ENCODE results near the gene ARFIP1. TPM values are rescaled to one million over a fixed set of nuclear protein-coding genes. Genes with fewer than 3 reads are reported as not detected.
"Not testable (repeated sequence)": the region's sequence is repeated elsewhere in the genome, so short reads cannot be mapped to it uniquely, and the experiment has no call there.

ARFIP1 gene
- total RNA-seq, 3 donors from 2014 or later (not counting 1 experiment from before 2014, with no cell fraction given) = 13.7 to 20.6 (median 14.6) TPM

DNA sequence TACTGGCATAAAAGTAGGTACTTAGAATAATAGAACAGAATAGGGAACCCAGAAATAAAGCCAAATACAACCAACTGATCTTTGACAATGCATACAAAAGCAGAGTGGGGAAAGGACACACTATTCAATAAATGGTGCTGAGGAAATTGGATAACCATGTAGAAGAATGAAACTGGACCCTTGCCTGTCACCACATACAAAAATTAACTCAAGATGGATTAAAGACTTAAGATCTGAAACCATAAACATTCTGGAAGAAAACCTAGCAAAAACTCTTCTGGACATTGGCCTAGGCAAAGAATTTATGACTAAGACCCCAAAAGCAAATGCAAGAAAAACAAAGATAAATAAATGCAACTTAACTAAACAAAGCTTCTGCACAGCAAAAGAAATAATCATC lies 45.6 kb downstream of the ARFIP1 start:
- no peak overlapping the region for H3K4me3 Mint-ChIP-seq
- DNase-seq = no peak
- Histone ChIP-seq H3K4me3 (ENCODE audit: low read length) (no peak overlapping the region), H3K27me3 (ENCODE audit: control insufficient read depth, insufficient read depth, low read length) (no peaks in the 10 kb centered on the region), H3K36me3 (ENCODE audit: control insufficient read depth, insufficient read depth, low read length) (no peaks in the 10 kb centered on the region), H3K4me1 (ENCODE audit: control insufficient read depth, insufficient read depth, low read length) (no peaks in the 10 kb centered on the region), H3K27ac (ENCODE audit: low read length) (no peak overlapping the region), H3K9me3 (ENCODE audit: control insufficient read depth, insufficient read depth, low read length) (peaks cover 3% of the 10 kb centered on the region)
- intact Hi-C loops (cut with micrococcal nuclease) = no loop called here
- no peak overlapping the region for H3K27ac Mint-ChIP-seq
- TF ChIP-seq, protein P1, sequence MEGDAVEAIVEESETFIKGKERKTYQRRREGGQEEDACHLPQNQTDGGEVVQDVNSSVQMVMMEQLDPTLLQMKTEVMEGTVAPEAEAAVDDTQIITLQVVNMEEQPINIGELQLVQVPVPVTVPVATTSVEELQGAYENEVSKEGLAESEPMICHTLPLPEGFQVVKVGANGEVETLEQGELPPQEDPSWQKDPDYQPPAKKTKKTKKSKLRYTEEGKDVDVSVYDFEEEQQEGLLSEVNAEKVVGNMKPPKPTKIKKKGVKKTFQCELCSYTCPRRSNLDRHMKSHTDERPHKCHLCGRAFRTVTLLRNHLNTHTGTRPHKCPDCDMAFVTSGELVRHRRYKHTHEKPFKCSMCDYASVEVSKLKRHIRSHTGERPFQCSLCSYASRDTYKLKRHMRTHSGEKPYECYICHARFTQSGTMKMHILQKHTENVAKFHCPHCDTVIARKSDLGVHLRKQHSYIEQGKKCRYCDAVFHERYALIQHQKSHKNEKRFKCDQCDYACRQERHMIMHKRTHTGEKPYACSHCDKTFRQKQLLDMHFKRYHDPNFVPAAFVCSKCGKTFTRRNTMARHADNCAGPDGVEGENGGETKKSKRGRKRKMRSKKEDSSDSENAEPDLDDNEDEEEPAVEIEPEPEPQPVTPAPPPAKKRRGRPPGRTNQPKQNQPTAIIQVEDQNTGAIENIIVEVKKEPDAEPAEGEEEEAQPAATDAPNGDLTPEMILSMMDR (IDR thresholded peaks at IDR 0.05) = no peak
- no peaks in the 10 kb centered on the region for H3K36me3 Mint-ChIP-seq
- no peaks in the 10 kb centered on the region for H3K9me3 Mint-ChIP-seq
- ATAC-seq = no peak
- peaks cover 0 to 6% of the 10 kb centered on the region in 2 donors for H3K4me1 Mint-ChIP-seq
- H3K27me3 Mint-ChIP-seq (ENCODE audit: low read depth in 2 of 2) = no peaks in the 10 kb centered on the region

DNA sequence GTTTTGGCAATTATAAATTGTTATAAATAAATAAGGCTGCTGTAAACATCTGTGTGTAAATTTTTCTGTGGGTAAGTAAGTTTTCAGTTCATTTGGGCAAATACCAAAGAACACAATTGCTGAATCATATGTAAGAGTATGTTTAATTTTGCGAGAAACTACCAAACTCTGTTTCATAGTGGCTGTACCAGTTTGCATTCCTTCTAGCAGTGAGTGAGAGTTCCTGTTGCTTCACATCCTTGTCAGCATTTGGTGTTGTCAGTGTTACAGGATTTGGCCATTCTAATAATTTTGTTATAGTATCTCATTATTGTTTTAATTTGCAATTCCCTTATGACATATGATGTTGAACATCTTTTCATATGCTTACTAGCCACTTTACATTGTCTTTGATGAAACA lies 48.4 kb downstream of the ARFIP1 start:
- peaks cover 0 to 6% of the 10 kb centered on the region in 2 donors for H3K4me1 Mint-ChIP-seq

DNA sequence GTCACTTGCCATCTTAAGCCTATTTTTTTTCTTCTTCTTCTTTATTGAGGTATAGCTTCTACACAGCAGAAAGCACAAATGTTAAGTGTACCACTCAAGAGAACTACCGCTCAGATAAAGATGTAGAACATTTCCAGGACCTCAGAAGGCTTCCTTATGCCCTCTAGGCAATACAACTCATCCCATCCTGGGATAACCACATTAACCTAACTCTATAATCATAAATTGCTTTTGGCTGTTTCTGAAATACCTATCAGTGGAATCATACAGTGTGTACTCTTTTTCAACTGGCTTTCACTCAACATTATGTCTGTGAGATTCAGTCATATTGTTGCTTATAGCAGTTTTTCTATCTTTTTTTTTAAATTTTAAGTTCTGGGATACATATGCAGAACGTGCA lies 51.7 kb downstream of the ARFIP1 start:
- H3K9me3 ChIP-seq (ENCODE audit: control insufficient read depth, insufficient read depth, low read length) = peaks cover 6% of the 10 kb centered on the region
- no peak for ATAC-seq
- H3K4me1 ChIP-seq (ENCODE audit: control insufficient read depth, insufficient read depth, low read length) = no peaks in the 10 kb centered on the region
- H3K27ac ChIP-seq (ENCODE audit: low read length) = no peak overlapping the region
- Mint-ChIP-seq H3K36me3 (peaks cover 16% of the 10 kb centered on the region), H3K27ac (no peak overlapping the region), H3K27me3 (ENCODE audit: low read depth in 2 of 2) (no peaks in the 10 kb centered on the region), H3K4me3 (no peak overlapping the region), H3K4me1 (peaks cover 0 to 13% of the 10 kb centered on the region in 2 donors), H3K9me3 (no peaks in the 10 kb centered on the region)
- H3K36me3 ChIP-seq (ENCODE audit: control insufficient read depth, insufficient read depth, low read length) = peaks cover 5% of the 10 kb centered on the region
- no peak for DNase-seq
- TF ChIP-seq, protein P1 (IDR thresholded peaks at IDR 0.05) = no peak
- intact Hi-C loops (cut with micrococcal nuclease) = no loop called here
- 94% methylated on average over 1 of the region's 2 CpGs for WGBS (ENCODE audit: insufficient coverage)
- no peak overlapping the region for H3K4me3 ChIP-seq (ENCODE audit: low read length)
- H3K27me3 ChIP-seq (ENCODE audit: control insufficient read depth, insufficient read depth, low read length) = no peaks in the 10 kb centered on the region

More for the DNA sequence above, 48.4 kb downstream of the ARFIP1 start:
- peaks cover 3% of the 10 kb centered on the region for H3K9me3 ChIP-seq (ENCODE audit: control insufficient read depth, insufficient read depth, low read length)
- Mint-ChIP-seq H3K4me3 (no peak overlapping the region), H3K27me3 (ENCODE audit: low read depth in 2 of 2) (no peaks in the 10 kb centered on the region), H3K9me3 (no peaks in the 10 kb centered on the region), H3K27ac (no peak overlapping the region), H3K36me3 (peaks cover 9% of the 10 kb centered on the region)
- DNase-seq (no peak), ATAC-seq (no peak)
- intact Hi-C loops (cut with micrococcal nuclease) = no loop called here
- no peak overlapping the region for H3K4me3 ChIP-seq (ENCODE audit: low read length)
- H3K27ac ChIP-seq (ENCODE audit: low read length) = no peak overlapping the region
- TF ChIP-seq, protein P1 (IDR thresholded peaks at IDR 0.05) = no peak
- peaks cover 2% of the 10 kb centered on the region for H3K36me3 ChIP-seq (ENCODE audit: control insufficient read depth, insufficient read depth, low read length)
- no peaks in the 10 kb centered on the region for H3K27me3 ChIP-seq (ENCODE audit: control insufficient read depth, insufficient read depth, low read length)
- WGBS (ENCODE audit: insufficient coverage) = 100% methylated on average over 1 of the region's 1 CpG
- H3K4me1 ChIP-seq (ENCODE audit: control insufficient read depth, insufficient read depth, low read length) = no peaks in the 10 kb centered on the region

DNA sequence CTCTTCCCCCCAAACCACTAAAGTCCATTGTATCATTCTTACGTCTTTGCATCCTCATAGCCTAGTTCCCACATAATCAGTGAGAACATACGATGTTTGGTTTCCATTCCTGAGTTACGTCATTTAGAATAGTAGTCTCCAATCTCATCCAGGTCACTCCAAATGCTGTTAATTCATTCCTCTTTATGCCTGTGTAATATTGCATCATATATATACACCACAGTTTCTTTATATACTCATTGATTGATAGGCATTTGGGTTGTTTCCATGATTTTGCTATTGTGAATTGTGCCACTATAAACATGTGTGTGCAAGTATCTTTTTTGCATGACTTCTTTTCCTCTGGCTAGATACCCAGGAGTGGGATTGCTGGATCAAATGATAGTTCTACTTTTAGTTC lies 57.2 kb downstream of the ARFIP1 start:
- 100% methylated on average over 3 of the region's 3 CpGs for WGBS (ENCODE audit: insufficient coverage)
- no peak overlapping the region for H3K4me3 ChIP-seq (ENCODE audit: low read length)
- H3K4me1 ChIP-seq (ENCODE audit: control insufficient read depth, insufficient read depth, low read length) = no peaks in the 10 kb centered on the region
- DNase-seq (no peak), ATAC-seq (no peak)
- Mint-ChIP-seq H3K27ac (no peak overlapping the region), H3K27me3 (ENCODE audit: low read depth in 2 of 2) (no peaks in the 10 kb centered on the region), H3K4me1 (peaks cover 35 to 50% of the 10 kb centered on the region in 2 donors), H3K36me3 (peaks cover 24% of the 10 kb centered on the region), H3K9me3 (no peaks in the 10 kb centered on the region), H3K4me3 (no peak overlapping the region)
- no peak overlapping the region for H3K27ac ChIP-seq (ENCODE audit: low read length)
- H3K9me3 ChIP-seq (ENCODE audit: control insufficient read depth, insufficient read depth, low read length) = peaks cover 7% of the 10 kb centered on the region
- H3K36me3 ChIP-seq (ENCODE audit: control insufficient read depth, insufficient read depth, low read length) = peaks cover 5% of the 10 kb centered on the region
- TF ChIP-seq, protein P1 (IDR thresholded peaks at IDR 0.05) = no peak
- intact Hi-C loops (cut with micrococcal nuclease) = no loop called here
- H3K27me3 ChIP-seq (ENCODE audit: control insufficient read depth, insufficient read depth, low read length) = no peaks in the 10 kb centered on the region

DNA sequence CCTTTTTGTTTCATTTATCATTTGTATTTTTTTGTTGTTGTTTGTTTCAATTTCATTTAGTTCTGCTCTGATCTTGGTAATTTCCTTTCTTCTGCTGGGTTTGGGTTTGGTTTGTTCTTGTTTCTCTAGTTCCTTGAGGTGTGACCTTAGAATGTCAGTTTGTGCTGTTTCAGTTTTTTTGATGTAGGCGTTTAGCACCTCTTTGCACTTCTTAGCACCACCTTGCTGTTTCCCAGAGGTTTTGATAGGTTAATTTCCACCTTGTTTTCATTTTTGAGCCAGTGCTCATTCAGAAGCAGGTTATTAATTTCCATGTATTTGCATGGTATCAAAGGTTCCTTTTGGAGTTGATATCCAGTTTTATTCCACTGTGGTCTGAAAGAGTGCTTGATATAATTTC lies 60.0 kb downstream of the ARFIP1 start:
- peak overlapping the region; percentile 70 to 72 for H3K27ac Mint-ChIP-seq
- DNase-seq (peak in 1 of 2 donors; percentile 12), ATAC-seq (peak; percentile 29 to 54 (median 32))
- H3K4me1 Mint-ChIP-seq = peaks cover 35 to 44% of the 10 kb centered on the region in 2 donors
- peak overlapping the region; percentile 42 for H3K4me3 Mint-ChIP-seq
- intact Hi-C loops (cut with micrococcal nuclease); H3K36me3 ChIP-seq (ENCODE audit: control insufficient read depth, insufficient read depth, low read length); H3K27me3 ChIP-seq (ENCODE audit: control insufficient read depth, insufficient read depth, low read length); H3K4me1 ChIP-seq (ENCODE audit: control insufficient read depth, insufficient read depth, low read length); H3K9me3 Mint-ChIP-seq; H3K9me3 ChIP-seq (ENCODE audit: control insufficient read depth, insufficient read depth, low read length); H3K27ac ChIP-seq (ENCODE audit: low read length); H3K4me3 ChIP-seq (ENCODE audit: low read length); H3K27me3 Mint-ChIP-seq (ENCODE audit: low read depth in 2 of 2): not testable (repeated sequence)
- 0% methylated on average over 1 of the region's 1 CpG for WGBS (ENCODE audit: insufficient coverage)
- peaks cover 15% of the 10 kb centered on the region for H3K36me3 Mint-ChIP-seq

All from natural killer cell (primary cell).